SJCRH30 (cell line): ENCODE measurements around the gene SIK3. TPM values are rescaled to one million over a fixed set of nuclear protein-coding genes. Genes with fewer than 3 reads are reported as not detected.

Experiments
- DNase-seq, 2 experiments: peaks; one replicate each; pipeline ENCODE4 v3.0.0-alpha.2; 2015 to 2020
- H3K27ac ChIP-seq: fragments of 250-450 bp; sonication (Bioruptor Pico); 2 replicates; pipeline ENCODE4 v1.5.1; 2020; ENCODE audit warnings: mild to moderate bottlenecking, moderate library complexity
- H3K27me3 ChIP-seq: fragments of 250-450 bp; sonication (Bioruptor Pico); 2 replicates; pipeline ENCODE4 v1.5.1; 2020; ENCODE audit warnings: mild to moderate bottlenecking, moderate library complexity
- H3K36me3 ChIP-seq: fragments of 250-450 bp; sonication (Bioruptor Pico); 2 replicates; pipeline ENCODE4 v1.5.1; 2020; ENCODE audit warnings: mild to moderate bottlenecking, moderate library complexity
- H3K4me1 ChIP-seq: fragments of 250-450 bp; sonication (Bioruptor Pico); 2 replicates; pipeline ENCODE4 v1.5.1; 2020; ENCODE audit warnings: mild to moderate bottlenecking, moderate library complexity
- H3K4me3 ChIP-seq: fragments of 250-450 bp; sonication (Bioruptor Pico); 2 replicates; pipeline ENCODE4 v1.5.1; 2020; ENCODE audit warnings: mild to moderate bottlenecking, moderate library complexity
- H3K9me3 ChIP-seq: fragments of 250-450 bp; sonication (Bioruptor Pico); replicated peaks from 2 replicates; pipeline ENCODE4 v1.5.1; 2020; ENCODE audit warnings: mild to moderate bottlenecking, moderate library complexity
- total RNA-seq: library from RNA; depleted of rRNA; stranded (reverse); fragments of >200 nt; shearing (Covaris generic); gene quantifications from 2 replicates; pipeline ENCODE4 v1.2.3, GENCODE V29; 2014

The SIK3 gene
- total RNA-seq, 1 experiment from 2014 or later, result 10.0 TPM

DNA sequence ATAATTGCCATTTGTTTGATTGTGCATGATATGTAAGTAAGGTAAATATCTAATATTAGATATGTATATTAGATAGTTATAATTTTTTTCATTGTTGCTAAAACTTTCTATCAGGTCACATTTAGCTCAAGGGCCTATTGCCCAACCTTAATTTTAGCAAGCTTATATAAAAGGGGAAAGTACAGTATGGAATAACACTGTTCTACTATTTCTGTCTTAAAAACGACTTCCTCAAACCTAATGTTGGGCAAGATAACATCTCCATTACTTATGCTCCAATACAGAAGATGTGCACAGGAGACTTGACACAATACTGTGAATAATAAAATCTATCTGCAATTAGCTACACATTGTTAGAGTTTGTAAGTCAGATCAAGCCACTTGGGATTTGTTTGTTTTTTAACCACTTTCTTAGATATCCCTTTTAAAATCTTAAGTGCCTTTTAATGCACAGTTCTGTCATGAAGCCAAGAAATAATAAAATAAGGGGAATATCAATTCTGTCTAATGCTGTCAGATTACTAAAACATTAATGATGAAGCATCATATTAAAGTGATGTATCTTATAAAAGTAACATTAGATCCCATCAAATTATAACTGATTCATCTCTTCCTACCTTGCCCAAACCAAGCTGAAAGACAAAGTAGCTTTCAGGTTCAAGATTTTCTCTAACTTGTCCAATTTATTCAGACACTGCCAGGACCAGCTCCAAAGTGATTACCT lies 98.1 kb downstream of the SIK3 start:
- no peaks in the 10 kb centered on the region for H3K4me1 ChIP-seq
- H3K27me3 ChIP-seq, result no peaks in the 10 kb centered on the region
- H3K4me3 ChIP-seq, result no peak overlapping the region
- DNase-seq, result no peak
- no peaks in the 10 kb centered on the region for H3K9me3 ChIP-seq
- H3K27ac ChIP-seq, result no peak overlapping the region
- no peaks in the 10 kb centered on the region for H3K36me3 ChIP-seq

DNA sequence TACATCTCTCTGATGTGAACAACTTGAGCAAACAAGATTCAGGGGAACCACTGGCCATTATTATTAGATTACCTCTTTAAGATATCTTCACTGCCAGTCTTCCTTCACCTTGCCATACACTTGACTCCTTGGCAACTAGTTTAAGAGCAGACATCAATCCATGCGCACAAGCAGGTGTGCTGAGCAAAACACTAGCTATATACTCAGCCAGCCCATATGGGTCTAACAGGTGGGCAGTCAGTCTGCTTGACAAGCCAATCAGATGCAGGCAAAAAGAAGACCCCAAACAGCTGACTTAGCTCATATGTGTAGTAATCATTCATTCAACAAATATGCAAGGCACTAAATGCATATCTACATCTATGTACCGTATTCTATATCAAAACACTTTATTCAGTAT lies 101.2 kb downstream of the SIK3 start:
- Histone ChIP-seq H3K27me3 (no peaks in the 10 kb centered on the region), H3K4me3 (no peak overlapping the region), H3K9me3 (no peaks in the 10 kb centered on the region), H3K36me3 (no peaks in the 10 kb centered on the region), H3K27ac (no peak overlapping the region), H3K4me1 (0 out of 2 replicates have a peak, but pooled peaks cover 3% of the 10 kb centered on the region)
- DNase-seq, result no peak

DNA sequence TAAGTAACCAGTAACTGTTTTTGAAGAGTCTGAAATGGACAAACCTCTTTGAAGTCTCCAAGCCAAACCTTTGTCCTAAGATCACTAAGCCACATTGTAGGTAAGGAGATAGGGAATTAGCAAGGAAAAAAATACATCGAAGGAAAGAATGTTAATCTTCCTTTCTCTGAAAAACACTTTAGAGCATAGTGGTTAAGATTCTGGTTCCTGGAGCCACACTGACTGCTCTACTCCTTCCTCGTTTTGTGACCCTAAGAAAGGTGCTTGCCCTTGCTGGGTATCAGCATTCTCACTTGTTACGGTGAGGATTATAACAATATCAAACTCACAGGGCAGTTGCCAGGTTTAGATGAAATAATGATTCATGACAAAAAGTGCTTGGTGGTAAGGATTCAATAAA lies 104.0 kb downstream of the SIK3 start:
- no peak overlapping the region for H3K4me3 ChIP-seq
- H3K36me3 ChIP-seq, result no peaks in the 10 kb centered on the region
- no peak overlapping the region for H3K27ac ChIP-seq
- 0 out of 2 replicates have a peak, but pooled peaks cover 3% of the 10 kb centered on the region for H3K4me1 ChIP-seq
- H3K9me3 ChIP-seq, result no peaks in the 10 kb centered on the region
- no peak for DNase-seq
- no peaks in the 10 kb centered on the region for H3K27me3 ChIP-seq

DNA sequence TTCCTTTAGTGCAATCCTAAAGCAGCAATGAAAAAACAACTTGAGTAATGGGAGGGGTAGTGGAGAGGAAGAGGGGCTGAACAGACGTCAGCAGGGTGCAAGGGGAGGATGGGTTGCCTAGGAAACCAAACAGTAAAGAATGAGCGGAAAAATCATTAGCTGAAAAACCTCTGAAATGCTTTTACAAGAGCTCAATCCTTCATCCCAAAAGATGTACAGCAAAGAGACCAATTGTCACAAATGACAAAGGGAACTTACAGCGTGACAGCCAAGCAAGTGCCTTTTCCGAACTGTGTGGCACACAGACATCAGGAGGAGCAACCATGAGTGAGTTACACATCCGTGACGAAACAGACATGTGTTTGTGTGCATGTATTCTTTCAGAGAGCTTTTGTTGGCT lies 104.6 kb downstream of the SIK3 start:
- Histone ChIP-seq H3K27ac (no peak overlapping the region), H3K4me1 (0 out of 2 replicates have a peak, but pooled peaks cover 3% of the 10 kb centered on the region), H3K27me3 (no peaks in the 10 kb centered on the region), H3K4me3 (no peak overlapping the region), H3K9me3 (no peaks in the 10 kb centered on the region), H3K36me3 (no peaks in the 10 kb centered on the region)
- peak in 1 of 2 experiments; percentile 4 for DNase-seq

DNA sequence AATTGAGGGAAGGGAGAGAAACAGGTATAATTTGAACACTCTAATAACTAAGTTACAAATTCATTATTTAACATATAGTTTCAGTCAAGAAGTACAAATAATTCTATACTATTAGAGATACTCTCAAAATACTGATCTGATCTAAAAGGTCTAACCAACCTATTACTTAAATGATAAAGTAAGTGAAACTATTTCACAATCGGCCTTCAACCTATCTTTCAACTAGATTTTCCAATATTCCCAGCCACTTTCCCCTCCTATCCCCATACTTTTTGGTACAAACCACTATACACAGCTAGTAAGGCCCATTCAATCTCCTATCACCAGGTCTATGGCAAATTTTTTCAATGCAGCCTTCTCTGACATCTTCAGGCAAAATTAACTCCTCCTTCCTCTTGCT lies 106.7 kb downstream of the SIK3 start:
- H3K4me1 ChIP-seq, result peaks cover 3% of the 10 kb centered on the region; the same call in 1 of the 2 replicates
- H3K36me3 ChIP-seq, result no peaks in the 10 kb centered on the region
- H3K27ac ChIP-seq, result no peak overlapping the region
- no peak for DNase-seq
- H3K9me3 ChIP-seq, result no peaks in the 10 kb centered on the region
- no peak overlapping the region for H3K4me3 ChIP-seq
- H3K27me3 ChIP-seq, result no peaks in the 10 kb centered on the region

DNA sequence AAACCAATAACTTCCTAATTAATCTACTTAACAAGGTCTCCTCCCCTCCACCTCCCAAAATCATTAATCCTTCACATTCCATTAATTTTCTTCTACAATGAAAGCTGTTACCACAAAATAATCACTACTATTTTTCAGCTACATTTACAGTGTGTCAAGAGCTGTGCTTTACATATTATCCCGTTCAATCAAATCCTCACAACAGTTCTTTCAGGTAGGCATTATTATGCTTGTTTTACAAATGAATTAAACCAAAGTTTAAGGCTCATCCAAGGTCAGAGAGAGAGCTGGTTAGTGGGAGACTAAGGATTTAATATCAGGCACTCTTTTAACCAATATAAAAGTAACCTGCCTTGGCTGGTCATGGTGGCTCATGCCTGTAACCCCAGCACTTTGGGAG lies 107.4 kb downstream of the SIK3 start:
- no peak for DNase-seq
- H3K9me3 ChIP-seq, result no peaks in the 10 kb centered on the region

DNA sequence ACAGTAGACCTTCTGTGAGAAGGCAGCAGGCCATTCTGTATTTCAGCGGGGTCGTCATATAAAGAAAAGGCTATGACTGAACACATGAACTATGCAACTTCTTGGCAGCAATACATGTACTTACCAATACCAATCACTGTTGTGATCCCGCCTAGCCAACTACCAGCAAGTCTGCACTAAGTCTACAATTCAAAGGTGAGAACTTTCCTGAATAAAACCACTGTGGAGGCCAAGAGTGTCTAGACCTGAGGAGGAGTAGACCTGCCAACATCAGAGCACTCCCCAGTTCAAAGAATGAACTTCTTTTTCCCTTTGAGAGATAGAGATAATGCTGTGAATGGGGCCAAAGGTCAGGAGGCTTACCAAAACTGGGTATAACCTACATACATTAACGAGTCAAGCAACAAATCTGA lies 108.2 kb downstream of the SIK3 start:
- Histone ChIP-seq H3K9me3 (no peaks in the 10 kb centered on the region), H3K27me3 (no peaks in the 10 kb centered on the region), H3K4me1 (peaks cover 3% of the 10 kb centered on the region; the same call in 1 of the 2 replicates), H3K4me3 (no peak overlapping the region), H3K27ac (no peak overlapping the region), H3K36me3 (no peaks in the 10 kb centered on the region)
- no peak for DNase-seq

More for the DNA sequence above, 107.4 kb downstream of the SIK3 start:
- no peaks in the 10 kb centered on the region for H3K27me3 ChIP-seq
- no peak overlapping the region for H3K27ac ChIP-seq
- H3K4me3 ChIP-seq, result no peak overlapping the region
- H3K36me3 ChIP-seq, result no peaks in the 10 kb centered on the region
- H3K4me1 ChIP-seq, result peaks cover 3% of the 10 kb centered on the region; the same call in 1 of the 2 replicates

DNA sequence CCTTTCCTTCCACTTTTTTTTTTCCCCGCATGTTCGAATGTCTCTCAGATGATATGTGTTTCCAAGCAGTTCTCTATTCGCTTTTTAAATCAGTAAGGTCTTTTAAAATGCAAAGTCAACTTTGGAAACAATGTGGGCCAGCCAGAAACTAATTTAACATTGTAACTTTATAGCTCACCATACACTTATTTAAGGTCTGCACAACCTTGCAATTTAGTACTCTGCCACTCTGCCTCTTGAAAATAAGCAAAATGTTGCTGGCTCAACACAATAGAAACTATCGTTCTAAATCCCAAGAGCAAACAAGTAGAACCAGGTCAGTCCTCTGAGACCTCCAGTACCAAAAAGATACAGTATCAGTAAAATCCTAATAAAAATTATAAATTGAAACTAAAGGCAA lies 109.0 kb downstream of the SIK3 start:
- Histone ChIP-seq H3K36me3 (no peaks in the 10 kb centered on the region), H3K9me3 (no peaks in the 10 kb centered on the region), H3K4me1 (peaks cover 3% of the 10 kb centered on the region; the same call in 1 of the 2 replicates), H3K4me3 (no peak overlapping the region), H3K27ac (no peak overlapping the region), H3K27me3 (no peaks in the 10 kb centered on the region)
- DNase-seq, result no peak

DNA sequence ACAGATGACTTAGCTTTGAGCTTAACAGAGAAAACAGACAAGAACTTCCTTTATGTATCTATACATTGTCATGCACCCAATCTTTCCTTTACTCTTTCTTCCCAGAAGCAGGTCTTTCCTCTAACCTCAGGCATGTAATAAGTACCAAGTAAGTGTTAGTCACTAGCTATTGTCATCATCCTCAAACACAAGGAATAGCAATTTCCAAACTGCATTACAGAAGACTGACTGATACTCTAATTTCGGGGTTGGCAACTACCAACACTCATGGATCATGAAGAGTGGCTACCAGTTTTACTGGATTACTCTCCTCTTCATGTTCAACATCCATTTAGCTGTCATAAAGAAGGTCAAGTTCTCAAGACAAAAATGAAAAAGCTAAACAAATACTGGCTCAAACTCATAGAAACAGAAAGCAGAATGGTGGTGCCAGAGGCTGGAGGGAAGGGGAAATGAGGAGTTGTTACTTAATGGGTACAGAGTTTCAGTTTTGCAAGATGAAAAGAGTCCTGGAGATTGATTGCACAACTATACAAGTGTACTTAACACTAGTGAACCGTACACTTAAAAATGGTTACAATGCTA lies 111.6 kb downstream of the SIK3 start:
- Histone ChIP-seq H3K9me3 (no peaks in the 10 kb centered on the region), H3K27ac (no peak overlapping the region), H3K36me3 (no peaks in the 10 kb centered on the region), H3K27me3 (no peaks in the 10 kb centered on the region), H3K4me1 (no peaks in the 10 kb centered on the region; the same call in 1 of the 2 replicates), H3K4me3 (no peak overlapping the region)
- no peak for DNase-seq

DNA sequence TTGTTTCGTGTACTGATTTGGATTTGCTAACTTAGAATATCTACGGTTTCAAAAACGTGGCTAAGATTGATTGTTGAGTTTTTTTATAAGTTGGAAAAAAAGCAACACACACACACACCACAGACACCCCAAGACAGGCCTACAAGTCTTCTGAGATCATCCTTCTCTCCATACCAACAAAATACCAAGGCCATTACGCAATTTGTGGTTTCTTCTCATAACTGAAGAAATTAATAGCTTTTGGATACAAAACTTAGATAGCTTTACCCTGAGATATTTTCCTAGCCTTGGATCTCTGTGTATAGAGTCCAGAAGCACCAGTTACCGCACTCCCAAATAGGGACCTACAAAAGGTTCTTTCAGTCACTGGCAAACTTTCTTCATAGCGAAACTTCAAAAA lies 113.6 kb downstream of the SIK3 start:
- H3K9me3 ChIP-seq, result no peaks in the 10 kb centered on the region
- H3K36me3 ChIP-seq, result no peaks in the 10 kb centered on the region
- no peak for DNase-seq
- H3K4me1 ChIP-seq, result no peaks in the 10 kb centered on the region; the same call in 1 of the 2 replicates
- no peaks in the 10 kb centered on the region for H3K27me3 ChIP-seq
- H3K4me3 ChIP-seq, result no peak overlapping the region
- no peak overlapping the region for H3K27ac ChIP-seq

DNA sequence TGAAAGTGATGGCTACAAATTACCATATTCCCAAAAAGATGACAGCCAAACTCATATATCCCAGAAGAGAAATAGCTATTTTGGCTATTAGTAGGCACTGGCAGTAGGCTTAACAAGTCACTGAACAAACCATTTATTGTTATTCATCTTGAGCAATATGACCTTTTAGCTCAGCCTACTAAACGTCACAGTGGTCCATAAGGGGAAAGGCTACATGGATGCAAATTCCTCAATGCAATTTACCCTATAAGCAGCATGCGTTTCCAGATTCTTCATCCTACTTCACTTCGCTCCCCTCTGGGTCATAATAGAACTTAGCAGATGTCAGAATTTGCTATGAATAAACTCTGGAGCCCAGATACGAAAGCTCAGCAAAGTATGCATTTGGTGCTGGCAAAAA lies 114.0 kb downstream of the SIK3 start:
- Histone ChIP-seq H3K27me3 (no peaks in the 10 kb centered on the region), H3K4me1 (no peaks in the 10 kb centered on the region; the same call in 1 of the 2 replicates), H3K4me3 (no peak overlapping the region), H3K36me3 (no peaks in the 10 kb centered on the region), H3K9me3 (no peaks in the 10 kb centered on the region), H3K27ac (no peak overlapping the region)
- no peak for DNase-seq

DNA sequence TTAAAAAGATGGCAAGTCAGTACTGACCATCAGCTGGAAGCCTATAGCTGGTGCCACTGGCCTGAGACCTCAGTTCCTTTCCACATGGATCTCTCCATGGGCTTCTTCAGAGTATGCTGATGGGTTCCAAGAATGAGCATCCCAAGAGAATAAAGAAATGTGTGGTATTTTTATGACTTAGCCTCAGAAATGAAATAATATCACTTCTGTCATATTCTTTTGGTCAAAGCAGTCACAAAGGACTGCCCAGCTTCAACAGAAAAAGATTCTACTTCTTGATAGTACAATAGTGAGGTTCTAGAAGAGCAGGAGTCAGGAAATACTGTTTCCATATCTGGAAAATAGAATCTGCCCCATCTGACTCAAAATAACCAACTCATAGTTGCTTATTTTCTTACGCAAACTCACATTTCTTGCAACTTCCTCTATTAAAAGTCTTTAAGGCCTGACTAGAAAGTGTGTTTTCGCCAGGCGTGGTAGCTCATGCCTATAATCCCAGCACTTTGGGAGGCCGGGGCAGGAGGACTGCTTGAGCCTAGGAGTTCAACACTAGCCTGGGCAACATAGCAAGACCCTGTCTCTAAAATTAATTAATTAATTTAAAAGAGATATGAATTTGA lies 116.9 kb downstream of the SIK3 start:
- Histone ChIP-seq H3K36me3 (no peaks in the 10 kb centered on the region), H3K4me3 (no peak overlapping the region), H3K27ac (no peak overlapping the region), H3K9me3 (no peaks in the 10 kb centered on the region), H3K4me1 (no peaks in the 10 kb centered on the region), H3K27me3 (no peaks in the 10 kb centered on the region)
- DNase-seq, result no peak

DNA sequence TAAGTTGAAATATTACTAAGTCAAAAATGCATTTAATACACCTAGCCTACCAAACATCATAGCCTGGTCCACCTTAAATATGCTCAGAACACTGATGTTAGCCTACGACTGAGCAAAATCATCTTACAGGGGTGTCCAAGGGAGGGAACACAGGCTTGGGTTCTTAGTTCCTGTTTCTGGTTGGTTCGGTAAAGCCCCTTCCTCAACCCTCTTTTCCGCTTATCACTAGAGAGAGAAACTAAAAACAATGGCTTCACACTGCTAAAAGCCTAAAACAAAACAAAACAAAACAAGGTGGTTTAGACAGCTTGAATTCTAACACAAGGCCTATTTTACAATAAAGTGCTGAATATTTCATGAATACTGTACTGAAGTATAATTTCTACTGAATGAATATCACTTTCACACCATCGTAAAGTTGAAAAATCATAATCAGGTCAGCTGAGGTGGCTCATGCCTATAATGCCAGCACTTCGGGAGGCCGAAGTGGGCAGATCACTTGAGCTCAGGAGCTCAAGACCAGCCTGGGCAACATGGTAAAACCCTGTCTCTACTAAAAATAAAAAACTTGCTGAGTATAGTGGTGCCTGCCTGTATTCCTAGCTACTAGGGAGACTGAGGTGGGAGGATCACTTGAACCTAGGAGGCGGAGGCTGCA lies 118.0 kb downstream of the SIK3 start:
- Histone ChIP-seq H3K27ac (no peak overlapping the region), H3K9me3 (no peaks in the 10 kb centered on the region), H3K36me3 (no peaks in the 10 kb centered on the region), H3K4me1 (no peaks in the 10 kb centered on the region), H3K27me3 (no peaks in the 10 kb centered on the region), H3K4me3 (no peak overlapping the region)
- no peak for DNase-seq

DNA sequence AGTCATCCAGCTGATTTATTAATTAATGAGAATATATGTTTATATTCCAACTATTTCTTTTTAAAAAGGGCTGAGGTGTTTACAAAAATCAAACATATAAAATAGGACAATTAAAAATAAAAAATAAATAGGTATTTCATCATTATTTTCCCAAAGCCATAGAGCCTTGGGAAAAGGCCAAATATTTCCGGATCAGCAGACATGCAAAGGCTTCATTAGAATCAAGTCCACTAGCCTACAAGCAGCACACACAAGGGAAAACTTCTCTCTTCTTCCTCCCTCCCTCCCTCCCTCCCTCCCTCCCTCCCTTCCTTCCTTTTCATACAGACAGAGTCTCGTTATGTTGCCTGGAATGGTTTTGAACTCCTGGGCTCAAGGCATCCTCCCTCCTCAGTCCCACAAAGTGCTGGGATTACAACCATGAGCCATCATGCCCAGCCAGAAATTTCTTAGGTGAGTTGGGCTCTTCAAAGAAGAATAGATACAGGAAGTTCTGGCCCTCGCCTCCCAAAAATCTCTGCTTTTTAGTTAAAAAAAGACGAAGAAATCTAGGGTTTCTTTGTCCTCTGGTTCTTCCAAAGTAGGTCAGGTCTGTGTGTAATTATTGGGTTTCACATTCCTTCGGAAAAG lies 121.2 kb downstream of the SIK3 start:
- no peak overlapping the region for H3K4me3 ChIP-seq
- no peaks in the 10 kb centered on the region for H3K36me3 ChIP-seq
- no peaks in the 10 kb centered on the region for H3K9me3 ChIP-seq
- no peak for DNase-seq
- no peaks in the 10 kb centered on the region for H3K27me3 ChIP-seq
- H3K4me1 ChIP-seq, result no peaks in the 10 kb centered on the region
- H3K27ac ChIP-seq, result no peak overlapping the region

DNA sequence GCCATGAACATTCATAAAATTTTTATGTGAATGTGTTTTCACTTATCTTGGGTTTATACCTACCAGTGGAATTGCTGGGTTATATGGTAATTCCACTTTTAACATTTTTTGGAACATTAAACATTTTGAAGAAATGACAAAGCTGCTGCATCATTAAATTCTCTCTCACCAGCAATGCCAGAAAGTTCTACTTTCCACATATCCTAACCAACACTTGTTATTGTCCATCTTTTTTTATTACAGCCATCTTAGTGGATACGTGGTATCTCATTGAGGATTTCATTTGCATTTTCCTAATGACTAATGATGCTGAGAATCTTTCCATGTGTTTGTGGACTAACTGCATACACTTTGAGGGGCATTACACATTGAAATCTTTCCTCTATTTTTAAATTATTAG lies 122.6 kb downstream of the SIK3 start:
- Histone ChIP-seq H3K27ac (no peak overlapping the region), H3K4me3 (no peak overlapping the region), H3K4me1 (no peaks in the 10 kb centered on the region), H3K27me3 (no peaks in the 10 kb centered on the region), H3K36me3 (no peaks in the 10 kb centered on the region), H3K9me3 (no peaks in the 10 kb centered on the region)
- DNase-seq, result no peak
